ENCODE data around the gene SOX15.
A peak's percentile ranks its signal among the peaks of the same experiment; 100 is the strongest.

The SOX15 gene

DNA sequence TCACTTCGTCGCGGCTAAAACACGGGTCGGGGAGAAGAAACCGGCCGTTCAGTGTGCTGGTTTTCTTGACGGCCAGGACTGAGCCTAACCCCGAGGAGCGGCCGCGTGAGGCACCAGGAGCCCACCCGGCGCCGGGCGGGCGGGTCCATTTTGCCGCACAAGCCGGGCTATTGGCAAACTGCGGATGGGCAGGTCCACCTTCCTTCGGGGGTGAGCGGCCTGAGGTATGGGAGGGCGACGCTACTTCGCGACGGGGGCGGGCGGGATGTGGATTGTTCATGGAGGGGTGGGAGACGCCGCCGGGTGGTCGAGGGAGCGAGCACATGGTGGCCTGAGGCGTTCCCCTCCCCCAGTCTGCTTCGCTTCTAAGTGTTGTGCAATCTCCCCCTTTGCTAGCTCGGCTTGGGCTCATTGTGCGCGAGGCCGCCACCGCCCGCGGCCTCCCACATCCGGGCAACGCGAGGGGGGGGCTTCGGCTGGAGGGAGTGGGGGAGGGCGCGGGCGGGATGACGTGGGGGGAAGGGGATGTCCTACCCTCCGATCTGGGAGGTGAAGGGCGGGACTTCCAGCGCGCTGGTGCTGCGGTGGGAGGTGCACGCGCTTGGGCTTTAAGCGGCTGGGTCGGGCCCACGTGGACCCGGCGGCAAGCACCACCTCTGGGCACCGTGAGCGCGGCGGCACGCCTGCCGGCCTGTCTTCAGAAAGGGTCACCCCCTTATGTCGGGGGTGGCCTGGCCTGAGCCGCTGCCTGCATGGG lies 16.4 kb downstream of the SOX15 start (continued):
- TF ChIP-seq ZNF24 (tag by site-specific recombination; IDR thresholded peaks at IDR 0.05) (no peak), ZNF16 (tag by site-specific recombination; IDR thresholded peaks at IDR 0.05; ENCODE audit: low read depth) (no peak), ZNF221 (tag by site-specific recombination; IDR thresholded peaks at IDR 0.05; ENCODE audit: borderline replicate concordance) (no peak), KLF8 (tag by site-specific recombination; IDR thresholded peaks at IDR 0.05) (peak; percentile 81; the same call in 1 of the 2 replicates), ZNF239 (tag by site-specific recombination; IDR thresholded peaks at IDR 0.05) (no peak), ZNF792 (tag by site-specific recombination; IDR thresholded peaks at IDR 0.05) (peak; percentile 68; the same call in 1 of the 2 replicates), SP3 (tag by site-specific recombination; IDR thresholded peaks at IDR 0.05) (peak; percentile 93), GLIS1 (tag by site-specific recombination; IDR thresholded peaks at IDR 0.05) (peak; percentile 97), ZNF169 (tag by site-specific recombination; IDR thresholded peaks at IDR 0.05) (no peak), ZNF629 (tag by site-specific recombination; IDR thresholded peaks at IDR 0.05) (peak; percentile 88), ZNF664 (tag by site-specific recombination; IDR thresholded peaks at IDR 0.05) (no peak), ZNF157 (tag by site-specific recombination; IDR thresholded peaks at IDR 0.05) (no peak), ZBTB7A (tag by site-specific recombination; IDR thresholded peaks at IDR 0.05; ENCODE audit: low read depth) (peak; percentile 35; the same call in 1 of the 2 replicates), ZNF529 (tag by site-specific recombination; IDR thresholded peaks at IDR 0.05; ENCODE audit: insufficient replicate concordance) (no peak), ZNF175 (tag by site-specific recombination; IDR thresholded peaks at IDR 0.05) (no peak), HOXD13 (CRISPR knock-in tag; IDR thresholded peaks at IDR 0.05; ENCODE audit: borderline replicate concordance) (peak; percentile 64; the same call in 1 of the 2 replicates), KLF1 (tag by site-specific recombination; IDR thresholded peaks at IDR 0.05) (peak; percentile 73), ZNF302 (tag by site-specific recombination; IDR thresholded peaks at IDR 0.05; ENCODE audit: low read depth) (no peak), KLF9 (tag by site-specific recombination; IDR thresholded peaks at IDR 0.05; ENCODE audit: low read depth) (peak; percentile 65; the same call in 1 of the 2 replicates), ZNF394 (tag by site-specific recombination; IDR thresholded peaks at IDR 0.05; ENCODE audit: borderline replicate concordance) (peak; percentile 16; the same call in 1 of the 2 replicates), GLI4 (tag by site-specific recombination; IDR thresholded peaks at IDR 0.05) (peak; percentile 79; the same call in 1 of the 2 replicates), ZNF423 (tag by site-specific recombination; IDR thresholded peaks at IDR 0.05) (peak; percentile 75; the same call in 1 of the 2 replicates), MYNN (tag by site-specific recombination; IDR thresholded peaks at IDR 0.05; ENCODE audit: borderline replicate concordance) (no peak), ZEB2 (tag by site-specific recombination; IDR thresholded peaks at IDR 0.05) (peak; percentile 57), SP2 (tag by site-specific recombination; IDR thresholded peaks at IDR 0.05) (peak; percentile 91)
- TF ChIP-seq, protein P1, sequence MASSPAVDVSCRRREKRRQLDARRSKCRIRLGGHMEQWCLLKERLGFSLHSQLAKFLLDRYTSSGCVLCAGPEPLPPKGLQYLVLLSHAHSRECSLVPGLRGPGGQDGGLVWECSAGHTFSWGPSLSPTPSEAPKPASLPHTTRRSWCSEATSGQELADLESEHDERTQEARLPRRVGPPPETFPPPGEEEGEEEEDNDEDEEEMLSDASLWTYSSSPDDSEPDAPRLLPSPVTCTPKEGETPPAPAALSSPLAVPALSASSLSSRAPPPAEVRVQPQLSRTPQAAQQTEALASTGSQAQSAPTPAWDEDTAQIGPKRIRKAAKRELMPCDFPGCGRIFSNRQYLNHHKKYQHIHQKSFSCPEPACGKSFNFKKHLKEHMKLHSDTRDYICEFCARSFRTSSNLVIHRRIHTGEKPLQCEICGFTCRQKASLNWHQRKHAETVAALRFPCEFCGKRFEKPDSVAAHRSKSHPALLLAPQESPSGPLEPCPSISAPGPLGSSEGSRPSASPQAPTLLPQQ (tag by site-specific recombination; IDR thresholded peaks at IDR 0.05), result peak; percentile 95
- TF ChIP-seq, protein P2, sequence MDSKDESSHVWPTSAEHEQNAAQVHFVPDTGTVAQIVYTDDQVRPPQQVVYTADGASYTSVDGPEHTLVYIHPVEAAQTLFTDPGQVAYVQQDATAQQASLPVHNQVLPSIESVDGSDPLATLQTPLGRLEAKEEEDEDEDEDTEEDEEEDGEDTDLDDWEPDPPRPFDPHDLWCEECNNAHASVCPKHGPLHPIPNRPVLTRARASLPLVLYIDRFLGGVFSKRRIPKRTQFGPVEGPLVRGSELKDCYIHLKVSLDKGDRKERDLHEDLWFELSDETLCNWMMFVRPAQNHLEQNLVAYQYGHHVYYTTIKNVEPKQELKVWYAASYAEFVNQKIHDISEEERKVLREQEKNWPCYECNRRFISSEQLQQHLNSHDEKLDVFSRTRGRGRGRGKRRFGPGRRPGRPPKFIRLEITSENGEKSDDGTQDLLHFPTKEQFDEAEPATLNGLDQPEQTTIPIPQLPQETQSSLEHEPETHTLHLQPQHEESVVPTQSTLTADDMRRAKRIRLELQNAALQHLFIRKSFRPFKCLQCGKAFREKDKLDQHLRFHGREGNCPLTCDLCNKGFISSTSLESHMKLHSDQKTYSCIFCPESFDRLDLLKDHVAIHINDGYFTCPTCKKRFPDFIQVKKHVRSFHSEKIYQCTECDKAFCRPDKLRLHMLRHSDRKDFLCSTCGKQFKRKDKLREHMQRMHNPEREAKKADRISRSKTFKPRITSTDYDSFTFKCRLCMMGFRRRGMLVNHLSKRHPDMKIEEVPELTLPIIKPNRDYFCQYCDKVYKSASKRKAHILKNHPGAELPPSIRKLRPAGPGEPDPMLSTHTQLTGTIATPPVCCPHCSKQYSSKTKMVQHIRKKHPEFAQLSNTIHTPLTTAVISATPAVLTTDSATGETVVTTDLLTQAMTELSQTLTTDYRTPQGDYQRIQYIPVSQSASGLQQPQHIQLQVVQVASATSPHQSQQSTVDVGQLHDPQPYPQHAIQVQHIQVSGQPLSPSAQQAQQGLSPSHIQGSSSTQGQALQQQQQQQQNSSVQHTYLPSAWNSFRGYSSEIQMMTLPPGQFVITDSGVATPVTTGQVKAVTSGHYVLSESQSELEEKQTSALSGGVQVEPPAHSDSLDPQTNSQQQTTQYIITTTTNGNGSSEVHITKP (tag by site-specific recombination; IDR thresholded peaks at IDR 0.05), result peak; percentile 99
- TF ChIP-seq, protein P3, sequence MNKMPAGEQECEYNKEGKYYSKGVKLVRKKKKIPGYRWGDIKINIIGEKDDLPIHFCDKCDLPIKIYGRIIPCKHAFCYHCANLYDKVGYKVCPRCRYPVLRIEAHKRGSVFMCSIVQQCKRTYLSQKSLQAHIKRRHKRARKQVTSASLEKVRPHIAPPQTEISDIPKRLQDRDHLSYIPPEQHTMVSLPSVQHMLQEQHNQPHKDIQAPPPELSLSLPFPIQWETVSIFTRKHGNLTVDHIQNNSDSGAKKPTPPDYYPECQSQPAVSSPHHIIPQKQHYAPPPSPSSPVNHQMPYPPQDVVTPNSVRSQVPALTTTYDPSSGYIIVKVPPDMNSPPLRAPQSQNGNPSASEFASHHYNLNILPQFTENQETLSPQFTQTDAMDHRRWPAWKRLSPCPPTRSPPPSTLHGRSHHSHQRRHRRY (tag by site-specific recombination; IDR thresholded peaks at IDR 0.05), result no peak
- TF ChIP-seq, protein P4, sequence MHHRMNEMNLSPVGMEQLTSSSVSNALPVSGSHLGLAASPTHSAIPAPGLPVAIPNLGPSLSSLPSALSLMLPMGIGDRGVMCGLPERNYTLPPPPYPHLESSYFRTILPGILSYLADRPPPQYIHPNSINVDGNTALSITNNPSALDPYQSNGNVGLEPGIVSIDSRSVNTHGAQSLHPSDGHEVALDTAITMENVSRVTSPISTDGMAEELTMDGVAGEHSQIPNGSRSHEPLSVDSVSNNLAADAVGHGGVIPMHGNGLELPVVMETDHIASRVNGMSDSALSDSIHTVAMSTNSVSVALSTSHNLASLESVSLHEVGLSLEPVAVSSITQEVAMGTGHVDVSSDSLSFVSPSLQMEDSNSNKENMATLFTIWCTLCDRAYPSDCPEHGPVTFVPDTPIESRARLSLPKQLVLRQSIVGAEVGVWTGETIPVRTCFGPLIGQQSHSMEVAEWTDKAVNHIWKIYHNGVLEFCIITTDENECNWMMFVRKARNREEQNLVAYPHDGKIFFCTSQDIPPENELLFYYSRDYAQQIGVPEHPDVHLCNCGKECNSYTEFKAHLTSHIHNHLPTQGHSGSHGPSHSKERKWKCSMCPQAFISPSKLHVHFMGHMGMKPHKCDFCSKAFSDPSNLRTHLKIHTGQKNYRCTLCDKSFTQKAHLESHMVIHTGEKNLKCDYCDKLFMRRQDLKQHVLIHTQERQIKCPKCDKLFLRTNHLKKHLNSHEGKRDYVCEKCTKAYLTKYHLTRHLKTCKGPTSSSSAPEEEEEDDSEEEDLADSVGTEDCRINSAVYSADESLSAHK (tag by site-specific recombination; IDR thresholded peaks at IDR 0.05), result peak; percentile 36; the same call in 1 of the 2 replicates
- TF ChIP-seq, protein P5, sequence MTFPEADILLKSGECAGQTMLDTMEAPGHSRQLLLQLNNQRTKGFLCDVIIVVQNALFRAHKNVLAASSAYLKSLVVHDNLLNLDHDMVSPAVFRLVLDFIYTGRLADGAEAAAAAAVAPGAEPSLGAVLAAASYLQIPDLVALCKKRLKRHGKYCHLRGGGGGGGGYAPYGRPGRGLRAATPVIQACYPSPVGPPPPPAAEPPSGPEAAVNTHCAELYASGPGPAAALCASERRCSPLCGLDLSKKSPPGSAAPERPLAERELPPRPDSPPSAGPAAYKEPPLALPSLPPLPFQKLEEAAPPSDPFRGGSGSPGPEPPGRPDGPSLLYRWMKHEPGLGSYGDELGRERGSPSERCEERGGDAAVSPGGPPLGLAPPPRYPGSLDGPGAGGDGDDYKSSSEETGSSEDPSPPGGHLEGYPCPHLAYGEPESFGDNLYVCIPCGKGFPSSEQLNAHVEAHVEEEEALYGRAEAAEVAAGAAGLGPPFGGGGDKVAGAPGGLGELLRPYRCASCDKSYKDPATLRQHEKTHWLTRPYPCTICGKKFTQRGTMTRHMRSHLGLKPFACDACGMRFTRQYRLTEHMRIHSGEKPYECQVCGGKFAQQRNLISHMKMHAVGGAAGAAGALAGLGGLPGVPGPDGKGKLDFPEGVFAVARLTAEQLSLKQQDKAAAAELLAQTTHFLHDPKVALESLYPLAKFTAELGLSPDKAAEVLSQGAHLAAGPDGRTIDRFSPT (tag by site-specific recombination; IDR thresholded peaks at IDR 0.05), result peak; percentile 90
